OCI-LY1 (cell line): ENCODE results near the gene DPF3.

ENCODE experiments used
- H2AFZ ChIP-seq: fragments of 200-600 bp; sonication (generic), shearing (Covaris generic); 2 replicates; pipeline ENCODE4 v1.6.0; 2014; ENCODE audit warnings: antibody characterized with exemption, mild to moderate bottlenecking, low read length
- H3F3A ChIP-seq: fragments of 200-600 bp; sonication (generic), shearing (Covaris generic); 2 replicates; pipeline ENCODE4 v1.6.0; 2014; ENCODE audit warnings: mild to moderate bottlenecking, antibody characterized with exemption, low read length, moderate library complexity; ENCODE audit not compliant: insufficient read depth
- H3K27ac ChIP-seq: fragments of 200-600 bp; sonication (generic); 2 replicates; pipeline ENCODE4 v1.5.1; 2014; ENCODE audit warnings: low read length, mixed run types, mild to moderate bottlenecking, low read depth; ENCODE audit not compliant: poor library complexity, severe bottlenecking
- H3K27me3 ChIP-seq: fragments of 200-600 bp; sonication (generic); 2 replicates; pipeline ENCODE4 v1.6.0; 2014; ENCODE audit warnings: antibody characterized with exemption, mild to moderate bottlenecking, low read length, moderate library complexity; ENCODE audit not compliant: insufficient read depth
- H3K36me3 ChIP-seq: fragments of 200-600 bp; sonication (generic); 2 replicates; pipeline ENCODE4 v1.6.1; 2014; ENCODE audit warnings: mild to moderate bottlenecking, antibody characterized with exemption, low read length, moderate library complexity, mixed read lengths; ENCODE audit not compliant: insufficient read depth
- H3K4me1 ChIP-seq: fragments of 200-600 bp; sonication (generic); 2 replicates; pipeline ENCODE4 v1.5.1; 2014; ENCODE audit warnings: mild to moderate bottlenecking, low read length, moderate library complexity; ENCODE audit not compliant: insufficient read depth, severe bottlenecking
- H3K4me2 ChIP-seq: fragments of 200-600 bp; sonication (generic), shearing (Covaris generic); 2 replicates; pipeline ENCODE4 v1.6.1; 2014; ENCODE audit warnings: low read length
- H3K4me3 ChIP-seq: fragments of 200-600 bp; sonication (generic); 2 replicates; pipeline ENCODE4 v1.5.1; 2014; ENCODE audit warnings: low read length, low read depth, mild to moderate bottlenecking, mixed read lengths; ENCODE audit not compliant: poor library complexity, severe bottlenecking
- H3K79me2 ChIP-seq: fragments of 200-600 bp; shearing (Covaris generic); 2 replicates; pipeline ENCODE4 v1.6.1; 2016; ENCODE audit warnings: mixed run types, low read length, mixed read lengths; ENCODE audit not compliant: insufficient read depth
- H3K9ac ChIP-seq: fragments of 200-600 bp; sonication (generic), shearing (Covaris generic); 2 replicates; pipeline ENCODE4 v1.6.1; 2014; ENCODE audit warnings: mild to moderate bottlenecking, low read length, mixed read lengths
- H3K9me2 ChIP-seq: fragments of 200-600 bp; sonication (generic), shearing (Covaris generic); 2 replicates; pipeline ENCODE4 v1.6.1; 2014; ENCODE audit warnings: low read depth, mild to moderate bottlenecking, low read length, mixed read lengths
- H3K9me3 ChIP-seq: fragments of 200-600 bp; shearing (Covaris generic); 2 replicates; pipeline ENCODE4 v1.6.1; 2014; ENCODE audit warnings: low read length, mixed read lengths
- H4K20me1 ChIP-seq: fragments of 200-600 bp; sonication (generic), shearing (Covaris generic); 2 replicates; pipeline ENCODE4 v1.6.0; 2016; ENCODE audit warnings: mild to moderate bottlenecking, low read length; ENCODE audit not compliant: insufficient read depth
- CTCF ChIP-seq: fragments of 200-600 bp; sonication (generic), shearing (Covaris generic); IDR thresholded peaks from 2 replicates; pipeline ENCODE4 v1.5.1; 2017; ENCODE audit warnings: mild to moderate bottlenecking, antibody characterized with exemption, low read length, moderate library complexity, mixed read lengths
- EZH2 ChIP-seq: fragments of 200-600 bp; sonication (generic), shearing (Covaris generic); IDR thresholded peaks from 2 replicates; pipeline ENCODE4 v1.8.0; 2017; ENCODE audit warnings: borderline replicate concordance, mixed run types, mild to moderate bottlenecking, antibody characterized with exemption, low read length, moderate library complexity, mixed read lengths

The DPF3 gene

GRCh38 chr14:72909163-72909562 is 15.3 kb upstream of the DPF3 start:
- H3F3A ChIP-seq: no peaks in the 10 kb centered on the region
- no peak overlapping the region for H3K9ac ChIP-seq
- no peaks in the 10 kb centered on the region for H4K20me1 ChIP-seq
- no peaks in the 10 kb centered on the region for H3K36me3 ChIP-seq
- H2AFZ ChIP-seq: no peak overlapping the region
- no peak overlapping the region for H3K27ac ChIP-seq
- no peak overlapping the region for H3K4me3 ChIP-seq
- TF ChIP-seq EZH2: no peak
- no peak for TF ChIP-seq CTCF
- H3K27me3 ChIP-seq: no peaks in the 10 kb centered on the region
- no peaks in the 10 kb centered on the region for H3K4me1 ChIP-seq
- no peaks in the 10 kb centered on the region for H3K79me2 ChIP-seq
- no peaks in the 10 kb centered on the region for H3K9me3 ChIP-seq
- H3K9me2 ChIP-seq: no peaks in the 10 kb centered on the region
- no peak overlapping the region for H3K4me2 ChIP-seq

- no peaks in the 10 kb centered on the region for H3K27me3 ChIP-seq
- no peaks in the 10 kb centered on the region for H3K9me2 ChIP-seq
- H3K27ac ChIP-seq: no peak overlapping the region
- no peak overlapping the region for H3K9ac ChIP-seq
- no peak overlapping the region for H3K4me3 ChIP-seq
- no peaks in the 10 kb centered on the region for H3F3A ChIP-seq
- no peaks in the 10 kb centered on the region for H4K20me1 ChIP-seq
- H3K36me3 ChIP-seq: no peaks in the 10 kb centered on the region
- H3K9me3 ChIP-seq: no peaks in the 10 kb centered on the region
- no peaks in the 10 kb centered on the region for H3K4me1 ChIP-seq
- H3K79me2 ChIP-seq: no peaks in the 10 kb centered on the region
- H3K4me2 ChIP-seq: peak overlapping the region; percentile 3; the same call in 1 of the 2 replicates
- H2AFZ ChIP-seq: no peak overlapping the region
- TF ChIP-seq EZH2: no peak
- TF ChIP-seq CTCF: no peak
Observed at GRCh38 chr14:72907886-72908285, 14.0 kb upstream of the DPF3 start.

- H3K9me3 ChIP-seq: no peaks in the 10 kb centered on the region
- H3F3A ChIP-seq: no peaks in the 10 kb centered on the region
- no peak overlapping the region for H3K27ac ChIP-seq
- H3K4me2 ChIP-seq: no peak overlapping the region
- H3K4me1 ChIP-seq: no peaks in the 10 kb centered on the region
- H3K9me2 ChIP-seq: no peaks in the 10 kb centered on the region
- H2AFZ ChIP-seq: no peak overlapping the region
- no peak overlapping the region for H3K9ac ChIP-seq
- H4K20me1 ChIP-seq: no peaks in the 10 kb centered on the region
- no peaks in the 10 kb centered on the region for H3K36me3 ChIP-seq
- TF ChIP-seq CTCF (no peak), EZH2 (no peak)
- no peaks in the 10 kb centered on the region for H3K27me3 ChIP-seq
- H3K79me2 ChIP-seq: no peaks in the 10 kb centered on the region
- H3K4me3 ChIP-seq: no peak overlapping the region
Observed at GRCh38 chr14:72906879-72907278, 13.0 kb upstream of the DPF3 start.
